ENCODE measurements around the gene INPP4B.

Gene INPP4B

GRCh38 chr4:142420311-142421095 lies 425.6 kb downstream of the INPP4B start:
- Histone ChIP-seq H4K20me1 (ENCODE audit: insufficient read depth, low read length) (no peaks in the 10 kb centered on the region), H2AFZ (ENCODE audit: low read length) (no peak overlapping the region), H3K4me3 (ENCODE audit: low read depth, low read length, poor library complexity, severe bottlenecking) (no peak overlapping the region), H3K27ac (ENCODE audit: low read depth, low read length, poor library complexity, severe bottlenecking) (no peak overlapping the region), H3F3A (ENCODE audit: insufficient read depth, low read length) (no peaks in the 10 kb centered on the region), H3K4me2 (ENCODE audit: low read length) (no peak overlapping the region), H3K4me1 (ENCODE audit: insufficient read depth, low read length, severe bottlenecking) (no peaks in the 10 kb centered on the region), H3K79me2 (ENCODE audit: insufficient read depth, low read length) (no peaks in the 10 kb centered on the region), H3K9me3 (ENCODE audit: low read length) (no peaks in the 10 kb centered on the region), H3K9ac (ENCODE audit: low read length) (no peak overlapping the region), H3K9me2 (ENCODE audit: low read depth, low read length) (no peaks in the 10 kb centered on the region), H3K36me3 (ENCODE audit: insufficient read depth, low read length) (no peaks in the 10 kb centered on the region), H3K27me3 (ENCODE audit: insufficient read depth, low read length) (no peaks in the 10 kb centered on the region)
- TF ChIP-seq EZH2 (IDR thresholded peaks at IDR 0.05; ENCODE audit: borderline replicate concordance, low read length) = no peak
- no peak for TF ChIP-seq CTCF (IDR thresholded peaks at IDR 0.05; ENCODE audit: low read length)

GRCh38 chr4:142419712-142420111 lies 426.4 kb downstream of the INPP4B start:
- Histone ChIP-seq H3K4me3 (ENCODE audit: low read depth, low read length, poor library complexity, severe bottlenecking) (no peak overlapping the region), H3K9ac (ENCODE audit: low read length) (no peak overlapping the region), H3F3A (ENCODE audit: insufficient read depth, low read length) (no peaks in the 10 kb centered on the region), H3K9me3 (ENCODE audit: low read length) (no peaks in the 10 kb centered on the region), H3K27ac (ENCODE audit: low read depth, low read length, poor library complexity, severe bottlenecking) (no peak overlapping the region), H3K4me1 (ENCODE audit: insufficient read depth, low read length, severe bottlenecking) (no peaks in the 10 kb centered on the region), H3K4me2 (ENCODE audit: low read length) (no peak overlapping the region), H3K36me3 (ENCODE audit: insufficient read depth, low read length) (no peaks in the 10 kb centered on the region), H3K27me3 (ENCODE audit: insufficient read depth, low read length) (no peaks in the 10 kb centered on the region), H3K79me2 (ENCODE audit: insufficient read depth, low read length) (no peaks in the 10 kb centered on the region), H3K9me2 (ENCODE audit: low read depth, low read length) (no peaks in the 10 kb centered on the region), H2AFZ (ENCODE audit: low read length) (no peak overlapping the region), H4K20me1 (ENCODE audit: insufficient read depth, low read length) (no peaks in the 10 kb centered on the region)
- TF ChIP-seq CTCF (IDR thresholded peaks at IDR 0.05; ENCODE audit: low read length) (no peak), EZH2 (IDR thresholded peaks at IDR 0.05; ENCODE audit: borderline replicate concordance, low read length) (no peak)

- no peaks in the 10 kb centered on the region for H3K79me2 ChIP-seq (ENCODE audit: insufficient read depth, low read length)
- no peak overlapping the region for H3K4me3 ChIP-seq (ENCODE audit: low read depth, low read length, poor library complexity, severe bottlenecking)
- H3K4me2 ChIP-seq (ENCODE audit: low read length) = no peak overlapping the region
- H3K9ac ChIP-seq (ENCODE audit: low read length) = no peak overlapping the region
- H3K9me2 ChIP-seq (ENCODE audit: low read depth, low read length) = no peaks in the 10 kb centered on the region
- TF ChIP-seq CTCF (IDR thresholded peaks at IDR 0.05; ENCODE audit: low read length) = no peak
- TF ChIP-seq EZH2 (IDR thresholded peaks at IDR 0.05; ENCODE audit: borderline replicate concordance, low read length) = no peak
- no peak overlapping the region for H3K27ac ChIP-seq (ENCODE audit: low read depth, low read length, poor library complexity, severe bottlenecking)
- no peak overlapping the region for H2AFZ ChIP-seq (ENCODE audit: low read length)
- no peaks in the 10 kb centered on the region for H4K20me1 ChIP-seq (ENCODE audit: insufficient read depth, low read length)
- H3F3A ChIP-seq (ENCODE audit: insufficient read depth, low read length) = no peaks in the 10 kb centered on the region
- H3K9me3 ChIP-seq (ENCODE audit: low read length) = no peaks in the 10 kb centered on the region
- no peaks in the 10 kb centered on the region for H3K4me1 ChIP-seq (ENCODE audit: insufficient read depth, low read length, severe bottlenecking)
- no peaks in the 10 kb centered on the region for H3K36me3 ChIP-seq (ENCODE audit: insufficient read depth, low read length)
- H3K27me3 ChIP-seq (ENCODE audit: insufficient read depth, low read length) = no peaks in the 10 kb centered on the region
These were observed 427.4 kb downstream of the INPP4B start for GRCh38 chr4:142418697-142419096.
